IPS DF 19.7 (cell line): ENCODE data around the gene PPP6R2.

Experiments
- DNase-seq: peaks from one replicate; pipeline ENCODE4 v3.0.0-alpha.2; 2013; ENCODE audit warnings: low read depth, low spot score

The PPP6R2 gene

DNA sequence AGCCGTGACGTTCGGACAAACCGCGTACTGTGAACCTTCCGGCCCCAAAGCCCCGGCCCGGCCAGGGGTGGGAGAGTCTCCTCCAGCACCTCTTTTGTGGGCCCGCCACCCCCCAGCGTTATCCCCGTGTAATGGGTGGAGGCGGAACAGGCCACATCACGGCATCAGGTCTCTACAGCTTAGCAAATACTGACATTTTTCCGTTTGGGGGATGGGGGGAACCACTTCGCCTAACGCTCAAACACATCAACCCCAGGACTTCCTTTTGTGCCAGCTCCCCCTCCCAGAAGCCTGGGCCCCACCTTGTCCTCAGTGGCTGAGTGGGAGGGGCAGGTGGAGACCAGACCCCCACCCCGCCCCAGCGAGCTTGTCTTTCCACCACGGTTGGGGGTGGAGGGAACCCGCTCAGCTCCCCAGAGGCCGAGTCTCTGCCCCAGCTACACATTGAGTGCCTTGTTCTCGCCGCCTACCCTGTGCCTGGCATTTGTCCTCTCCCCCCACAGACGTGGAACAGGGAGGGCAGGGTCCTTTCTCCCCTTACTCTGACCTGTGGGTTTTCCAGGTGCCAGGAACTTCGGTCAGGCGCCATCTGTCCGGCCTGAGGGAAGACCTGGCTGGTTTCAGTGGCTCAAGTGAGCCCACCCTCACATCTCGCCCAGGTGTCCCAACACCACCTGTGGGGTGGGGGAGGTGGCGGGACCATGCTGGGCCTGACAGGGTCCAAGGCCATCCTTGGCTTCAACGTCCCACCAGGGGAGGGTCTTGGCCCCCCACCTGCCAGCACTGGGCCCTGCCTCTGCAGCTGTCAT is 102.1 kb downstream of the PPP6R2 start:
- DNase-seq = no peak

DNA sequence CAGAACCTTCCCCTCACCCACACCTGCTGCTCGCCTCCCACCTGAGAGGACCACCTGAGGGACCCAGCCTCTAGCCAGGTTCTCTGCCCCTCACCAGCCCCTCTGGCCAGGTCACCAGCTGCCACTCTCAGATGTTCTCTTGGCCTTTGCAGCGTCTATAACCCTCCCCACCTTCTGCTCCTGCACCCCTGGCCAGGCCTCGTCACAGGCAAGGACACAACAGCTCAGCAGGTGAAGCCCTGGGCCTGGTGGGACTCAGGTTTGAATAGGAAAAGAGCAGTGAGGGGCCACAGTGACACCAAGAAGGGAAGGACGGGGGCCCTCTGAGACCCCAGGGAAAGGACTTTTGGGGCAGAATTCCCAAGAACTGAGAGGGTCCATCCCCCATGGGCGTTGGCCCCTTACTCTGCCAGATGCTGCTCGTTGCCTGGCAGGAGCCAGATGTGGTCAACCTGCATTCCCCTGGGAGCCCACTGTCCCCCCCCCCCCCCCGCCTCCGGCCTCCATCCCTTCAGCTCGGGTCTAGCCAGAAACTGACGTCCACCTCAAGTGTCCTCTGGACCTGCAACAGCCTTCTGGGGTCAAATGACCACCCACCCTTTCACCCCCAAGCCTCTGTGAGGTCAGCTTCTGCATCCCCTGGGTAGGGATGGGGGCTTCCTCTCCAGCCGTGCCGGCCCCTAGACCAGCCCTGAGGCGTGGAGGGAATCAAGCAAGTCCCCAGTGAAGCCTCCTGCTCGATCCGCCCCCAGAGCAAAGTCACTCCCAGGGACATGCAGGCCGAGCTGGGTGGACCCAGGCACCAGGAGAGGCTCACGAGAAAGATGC is 103.0 kb downstream of the PPP6R2 start:
- DNase-seq = no peak

DNA sequence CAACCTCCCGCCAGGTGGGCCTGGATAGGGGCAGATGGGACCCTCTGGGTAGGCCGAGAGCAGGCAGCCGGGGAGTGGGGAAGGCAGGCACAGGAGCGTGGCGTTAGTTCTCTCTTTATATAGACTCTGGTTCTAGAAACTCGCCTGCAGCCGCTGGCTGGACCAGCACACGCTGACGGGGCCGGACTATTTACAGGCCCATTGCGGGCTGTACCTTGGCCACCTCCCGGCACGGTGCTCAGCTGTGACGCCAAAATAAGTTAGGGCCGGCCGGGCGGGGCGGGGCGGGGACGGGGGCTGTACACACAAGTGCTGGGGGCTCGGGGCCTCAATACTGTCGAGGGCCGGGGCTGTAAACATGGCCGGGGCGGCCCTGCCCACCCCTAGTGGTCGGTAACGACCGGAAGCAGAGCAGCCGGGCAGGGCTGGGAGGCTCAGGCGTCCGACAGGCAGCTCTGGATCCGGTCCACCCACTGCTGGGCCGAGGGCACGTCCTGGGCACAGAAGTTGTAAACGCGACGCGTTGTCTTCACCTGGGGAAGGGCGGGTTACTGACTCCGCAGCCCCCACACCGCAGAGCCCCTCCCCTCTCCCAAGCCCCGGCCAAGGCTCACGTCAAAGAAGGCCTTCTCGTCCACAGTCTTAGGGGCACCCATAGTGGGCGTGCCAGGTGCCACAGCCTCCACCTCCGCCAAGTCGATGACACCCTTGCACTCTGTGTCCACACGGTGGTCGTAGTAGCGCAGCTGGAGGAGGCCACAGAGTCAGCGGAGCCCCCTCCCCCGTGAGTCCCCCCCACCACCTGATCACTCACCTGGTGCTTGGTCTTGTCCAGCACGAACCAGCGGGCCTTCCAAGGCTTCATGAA is 103.8 kb downstream of the PPP6R2 start:
- no peak for DNase-seq

DNA sequence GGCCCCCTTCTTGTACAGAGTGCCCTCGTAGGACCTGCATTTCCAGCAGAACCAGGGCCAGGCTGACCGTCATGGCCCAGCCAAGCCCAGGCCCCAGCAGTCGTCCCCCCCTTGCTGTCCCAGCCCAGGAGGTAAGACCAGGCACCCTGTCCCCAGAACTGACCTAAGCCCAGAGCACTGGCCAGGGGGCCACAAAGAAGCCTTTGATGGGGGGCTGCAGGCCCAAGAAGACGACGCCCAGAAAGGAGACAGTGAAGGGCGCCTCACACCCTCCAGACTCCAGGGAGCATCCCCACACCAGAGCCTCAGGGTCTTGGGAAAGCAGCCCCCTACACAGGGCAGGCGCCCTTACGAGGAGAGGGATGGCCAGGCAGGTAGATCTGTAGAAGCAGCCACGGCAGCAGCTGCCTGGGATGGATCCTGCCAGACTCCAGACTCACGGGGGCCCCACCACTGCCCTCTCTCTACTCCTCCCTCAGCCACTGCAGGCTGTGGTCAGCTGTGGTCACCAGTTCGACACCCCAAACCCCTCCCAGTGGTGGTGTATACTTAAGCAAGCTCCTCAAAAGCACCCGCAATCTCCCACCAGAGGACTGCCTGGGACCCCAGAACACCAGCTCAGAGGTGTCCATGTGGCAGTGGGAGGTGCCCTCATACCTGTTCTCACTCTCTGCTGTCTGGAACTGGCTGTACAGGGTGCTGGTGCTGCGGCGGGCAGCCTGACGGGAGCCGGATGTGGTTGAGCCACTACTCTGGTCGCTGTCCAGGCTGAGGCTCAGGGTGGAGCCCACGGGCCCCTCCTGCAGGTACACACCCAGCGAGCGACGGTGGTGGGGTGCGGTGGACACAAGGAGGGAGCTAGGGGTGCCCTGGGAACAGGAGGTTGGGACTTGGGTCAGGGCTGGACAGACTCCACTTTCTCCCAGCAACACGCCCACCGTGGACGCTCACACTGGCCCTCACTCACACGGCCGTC is 104.7 kb downstream of the PPP6R2 start:
- DNase-seq = no peak

DNA sequence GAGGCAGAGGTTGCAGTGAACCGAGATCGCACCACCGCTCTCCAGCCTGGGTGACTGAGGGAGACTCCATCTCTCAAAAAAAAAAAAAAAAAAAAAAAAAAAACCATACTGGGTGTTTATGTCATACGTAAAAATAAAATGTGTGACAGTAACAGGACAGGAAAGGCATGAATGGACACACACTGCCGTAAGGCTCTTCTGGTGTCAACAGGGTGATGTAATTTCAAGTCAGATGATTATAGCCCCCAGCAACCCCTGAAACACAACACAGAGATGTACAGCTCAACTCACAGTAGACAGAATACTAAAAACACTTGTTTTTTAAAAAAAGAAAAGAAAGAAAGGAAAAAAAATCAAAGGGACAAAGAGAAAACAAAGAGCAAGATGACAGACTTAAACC is 109.5 kb downstream of the PPP6R2 start:
- no peak for DNase-seq

DNA sequence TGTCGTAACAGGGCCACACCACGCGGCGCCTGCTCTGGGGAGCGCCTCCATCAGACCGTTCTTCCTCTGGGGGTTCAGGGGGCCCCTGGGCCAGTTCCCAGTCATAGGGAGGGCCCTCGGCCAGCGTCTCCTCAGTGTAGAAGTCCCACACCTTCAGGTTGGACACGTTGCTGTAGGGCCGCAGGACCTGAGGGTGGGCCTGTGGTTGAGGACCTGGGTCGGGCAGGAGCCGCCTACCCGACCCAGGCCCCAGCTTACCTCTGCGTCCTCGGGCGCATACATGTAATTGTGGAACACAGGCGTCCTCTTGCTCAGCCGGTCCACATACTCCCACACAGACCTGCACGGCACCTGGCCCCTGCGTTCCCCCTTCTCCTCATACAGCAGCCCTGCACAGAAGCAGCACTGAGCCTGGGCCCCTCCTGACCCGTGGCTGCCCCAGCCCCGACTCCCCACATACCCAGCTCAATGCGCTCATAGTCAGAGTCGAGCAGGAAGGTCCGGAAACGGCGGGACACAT is 111.5 kb downstream of the PPP6R2 start:
- no peak for DNase-seq

DNA sequence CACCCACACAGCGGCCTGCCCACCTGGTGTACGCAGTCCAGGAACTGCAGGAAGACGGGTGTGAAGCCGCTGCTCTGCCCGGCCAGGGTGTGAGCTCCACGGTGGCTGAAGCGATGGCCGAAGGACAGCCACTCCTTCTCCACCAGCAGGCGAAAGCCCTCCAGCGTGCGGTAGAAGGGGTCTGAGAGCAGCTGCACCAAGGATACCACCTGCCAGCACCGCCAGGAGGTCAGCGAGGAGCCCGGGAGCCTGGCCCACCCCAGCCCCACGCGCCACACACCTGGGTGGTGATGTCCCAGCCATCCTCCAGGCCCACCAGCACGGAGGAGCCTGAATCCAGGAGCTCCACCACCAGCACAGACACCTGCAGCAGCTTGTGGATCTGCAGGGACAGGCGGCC is 112.1 kb downstream of the PPP6R2 start:
- no peak for DNase-seq

DNA sequence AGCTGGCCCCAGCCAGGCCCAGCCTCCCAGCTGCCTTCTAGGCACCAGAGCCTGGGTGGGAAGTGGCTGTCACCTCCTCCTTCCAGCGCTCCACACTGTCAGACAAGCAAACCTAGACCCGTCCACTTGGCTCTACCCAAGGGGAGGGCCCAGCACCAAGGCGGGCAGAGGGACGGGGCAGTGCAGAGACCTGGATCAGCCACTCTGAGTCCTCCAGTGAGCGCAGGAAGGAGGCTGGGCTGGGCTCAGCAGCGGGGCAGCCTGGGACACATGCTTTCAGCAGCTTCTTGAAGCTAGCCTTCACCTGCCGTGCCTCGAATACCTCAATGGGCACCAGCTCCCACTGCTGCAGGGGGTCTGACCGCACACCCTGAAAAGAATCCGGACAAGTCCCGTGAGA is 112.9 kb downstream of the PPP6R2 start:
- DNase-seq = no peak

DNA sequence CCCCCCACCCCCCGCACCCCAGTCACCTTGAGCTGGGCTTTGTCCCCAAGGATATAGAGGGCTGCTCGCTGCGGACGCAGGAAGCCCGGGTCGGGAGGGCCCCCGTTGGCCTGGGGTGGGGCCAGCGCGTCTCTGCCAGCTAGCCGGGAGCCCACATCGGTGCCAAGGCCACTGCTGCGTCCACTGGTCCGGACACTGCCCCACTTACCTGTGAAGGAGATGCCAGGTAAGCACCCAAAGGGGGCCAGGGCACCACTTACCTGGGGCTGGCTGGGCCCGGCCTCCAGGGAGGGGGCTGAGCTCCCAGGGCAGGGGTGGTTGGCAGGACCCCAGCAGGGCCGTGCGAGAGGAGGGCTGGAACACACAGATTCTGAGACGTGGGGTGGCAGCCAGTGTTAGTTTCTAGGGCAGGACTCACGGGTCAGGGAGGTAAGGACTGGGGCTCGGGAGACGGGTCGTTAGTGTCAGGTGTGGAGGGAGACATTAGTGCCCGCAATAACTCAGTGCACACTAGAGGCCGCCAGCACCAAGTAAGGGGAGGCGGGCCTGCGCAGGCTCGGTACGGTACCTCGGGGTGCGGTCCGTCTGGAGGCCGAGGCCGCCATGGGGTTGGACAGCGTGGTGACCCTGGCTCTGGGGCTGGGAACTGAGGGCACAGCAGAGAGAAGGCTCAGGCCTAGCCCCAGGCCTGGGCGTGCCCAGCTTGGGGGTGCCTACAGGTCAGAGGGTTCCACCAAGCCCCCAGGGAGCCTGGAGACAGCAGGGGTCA is 113.5 kb downstream of the PPP6R2 start:
- no peak for DNase-seq

DNA sequence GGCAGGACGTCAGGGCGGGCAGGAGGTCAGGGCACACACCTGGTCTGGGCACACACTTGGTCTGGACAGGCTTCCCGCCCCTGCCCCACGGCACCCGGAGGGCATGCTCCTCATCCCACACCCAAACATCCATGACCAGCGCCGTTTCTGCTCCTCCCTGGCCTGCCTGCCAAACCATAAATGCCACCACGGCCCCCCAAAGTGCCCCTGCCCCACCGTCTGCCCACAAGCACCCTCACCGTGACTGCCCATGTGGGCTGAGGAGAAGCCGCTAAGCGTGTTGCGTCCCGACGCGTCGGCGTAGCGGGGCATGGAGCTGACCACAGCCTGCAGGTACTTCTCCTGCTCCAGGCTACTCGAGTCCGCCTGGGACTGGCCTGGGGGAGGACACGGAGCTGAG is 115.9 kb downstream of the PPP6R2 start:
- DNase-seq = no peak

DNA sequence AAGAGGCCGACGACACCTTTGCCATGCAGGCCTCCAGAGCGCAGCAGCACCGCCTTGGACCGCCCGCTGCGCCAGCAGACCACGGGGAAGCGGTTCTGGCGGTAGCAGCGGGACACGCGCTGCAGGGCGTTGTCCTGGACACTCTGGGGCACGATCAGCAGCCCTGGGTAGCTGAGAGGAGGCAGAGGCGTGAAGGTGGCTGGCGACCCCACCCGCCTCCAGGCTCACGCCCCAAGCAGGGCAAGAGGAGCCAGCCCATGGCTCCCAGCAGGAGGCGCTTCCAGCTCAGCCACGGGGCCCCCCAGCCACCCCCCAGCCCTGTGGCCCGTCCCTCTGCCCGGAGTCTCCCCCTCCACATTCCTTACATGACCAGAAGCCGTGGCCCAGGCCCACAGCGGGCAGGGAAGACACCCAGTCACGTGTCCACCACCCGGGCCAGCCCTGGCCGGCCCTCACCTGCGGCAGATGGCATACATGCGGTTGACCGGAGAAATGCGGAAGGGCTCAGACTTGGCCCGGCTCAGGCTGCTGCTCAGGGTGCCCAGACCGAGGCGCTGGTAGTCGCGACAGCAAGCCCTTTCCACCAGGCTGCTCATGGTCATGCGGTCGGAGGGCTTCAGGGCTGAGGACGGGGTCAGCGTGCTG is 116.5 kb downstream of the PPP6R2 start:
- no peak for DNase-seq

DNA sequence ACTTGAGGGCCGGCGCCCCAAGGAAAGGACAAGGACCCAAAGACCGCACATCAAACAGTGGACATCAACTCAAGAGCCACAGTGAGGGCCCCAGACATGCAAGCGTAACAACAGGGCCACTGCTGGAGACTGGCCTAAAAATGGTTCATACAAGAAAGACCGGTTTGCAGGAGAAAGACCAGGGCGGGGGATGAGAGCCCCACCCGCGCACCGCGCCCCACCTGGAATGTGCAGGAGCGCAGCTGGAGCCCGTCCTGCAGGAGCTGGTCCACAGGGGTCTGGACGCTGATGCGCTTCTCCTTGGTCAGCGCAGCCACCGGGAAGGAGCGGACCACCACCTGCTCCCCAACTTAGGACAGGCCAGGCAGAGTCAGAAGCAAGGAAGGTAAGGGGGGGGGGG is 117.8 kb downstream of the PPP6R2 start:
- DNase-seq = no peak

DNA sequence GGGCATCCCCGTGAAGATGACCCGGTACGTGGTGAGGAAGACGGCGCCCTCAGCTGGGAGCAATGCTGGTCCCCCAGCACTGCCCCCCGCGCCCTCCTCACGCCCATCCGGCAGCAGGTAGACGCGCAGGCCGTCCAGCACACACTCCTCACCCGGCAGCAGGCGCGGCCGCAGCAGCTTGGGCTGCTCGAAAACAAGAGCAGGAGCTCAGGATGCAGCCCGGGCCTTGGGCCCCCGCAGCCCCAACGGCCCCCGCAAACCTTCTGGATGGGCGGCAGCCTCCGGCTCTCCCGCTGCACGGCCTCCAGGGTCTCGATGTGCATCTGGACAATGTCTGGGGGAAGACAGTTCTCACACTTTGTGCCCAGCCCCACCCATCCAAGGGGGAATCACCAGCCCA is 118.4 kb downstream of the PPP6R2 start:
- no peak for DNase-seq

DNA sequence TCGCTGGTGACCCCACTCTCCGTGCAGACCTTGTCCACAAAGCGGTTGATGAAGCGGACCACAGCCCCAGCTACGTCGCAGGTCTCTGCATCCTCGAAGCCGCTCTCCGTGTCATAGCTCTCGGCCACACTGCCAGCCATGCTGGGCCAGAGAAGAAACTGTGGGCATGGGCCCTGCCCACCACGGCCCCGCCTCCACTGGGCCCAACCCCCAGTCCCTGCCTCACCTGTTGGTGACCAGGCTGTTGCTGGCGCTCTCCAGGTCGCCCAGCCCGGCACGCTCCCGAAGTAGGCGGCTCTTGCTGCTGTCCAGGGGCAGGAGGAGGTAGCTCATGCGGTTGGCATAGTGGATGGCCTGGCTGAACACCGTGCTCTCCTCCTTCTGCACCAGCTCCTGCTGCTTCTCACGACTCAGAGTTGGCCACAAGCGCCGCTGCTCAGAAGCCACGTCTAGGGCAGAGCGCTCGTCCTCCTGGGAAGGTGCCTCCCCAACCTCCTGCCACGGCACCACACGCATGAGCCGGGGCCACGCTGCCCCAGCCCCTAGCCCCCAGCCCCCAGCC is 118.9 kb downstream of the PPP6R2 start:
- no peak for DNase-seq

DNA sequence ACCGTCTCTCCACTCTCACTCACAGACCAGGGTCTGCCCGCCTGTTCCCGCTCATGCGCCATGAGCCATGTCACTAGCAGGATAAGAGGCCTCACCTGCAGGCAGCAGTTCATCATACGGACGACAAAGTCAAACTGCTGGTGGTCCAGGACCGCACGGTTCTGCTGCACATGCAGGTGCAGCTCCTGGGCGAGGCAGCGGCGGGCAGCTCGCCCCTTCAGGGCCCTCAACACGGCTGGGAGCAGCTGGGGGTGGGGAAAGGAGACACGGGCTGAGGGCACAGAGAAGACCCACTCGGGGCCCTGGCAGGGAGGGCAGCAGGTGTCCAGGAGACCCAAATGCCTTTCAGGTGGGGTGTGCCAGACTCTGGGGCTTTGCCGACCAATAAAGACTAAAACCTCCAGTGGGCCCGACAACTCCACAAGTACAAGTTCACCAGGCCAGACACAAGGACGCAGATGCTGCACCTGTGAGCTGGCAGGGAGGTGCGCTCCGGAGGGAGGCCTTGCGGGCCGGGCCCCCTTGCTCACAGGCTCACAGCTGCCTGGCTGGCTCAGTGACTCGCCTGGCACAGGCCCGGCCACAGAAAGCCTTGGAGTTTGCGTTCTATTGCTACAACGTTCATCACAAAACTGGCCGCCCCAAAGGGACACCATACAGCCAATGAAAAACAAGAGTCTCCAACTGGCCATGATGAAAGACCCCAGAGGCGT is 120.2 kb downstream of the PPP6R2 start:
- no peak for DNase-seq

DNA sequence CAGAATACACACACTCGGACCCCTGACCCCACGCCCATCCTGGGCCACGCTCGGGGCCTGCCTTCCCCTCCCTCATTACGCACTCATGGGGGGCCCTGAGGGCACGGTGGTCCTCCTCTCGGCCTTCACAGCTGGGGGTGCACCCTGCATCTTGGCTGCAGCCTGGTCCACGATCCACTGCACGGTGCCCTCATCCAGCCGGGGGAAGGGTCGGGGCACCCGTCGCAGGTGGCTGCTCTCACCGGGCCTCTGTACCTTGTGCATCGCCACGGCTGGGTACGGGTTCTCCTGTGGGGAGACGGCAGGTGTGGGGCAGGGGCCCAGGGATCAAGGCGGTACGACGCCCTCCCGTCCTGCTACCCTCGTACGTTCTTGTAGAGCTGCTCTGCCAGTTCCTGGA is 121.3 kb downstream of the PPP6R2 start:
- no peak for DNase-seq

DNA sequence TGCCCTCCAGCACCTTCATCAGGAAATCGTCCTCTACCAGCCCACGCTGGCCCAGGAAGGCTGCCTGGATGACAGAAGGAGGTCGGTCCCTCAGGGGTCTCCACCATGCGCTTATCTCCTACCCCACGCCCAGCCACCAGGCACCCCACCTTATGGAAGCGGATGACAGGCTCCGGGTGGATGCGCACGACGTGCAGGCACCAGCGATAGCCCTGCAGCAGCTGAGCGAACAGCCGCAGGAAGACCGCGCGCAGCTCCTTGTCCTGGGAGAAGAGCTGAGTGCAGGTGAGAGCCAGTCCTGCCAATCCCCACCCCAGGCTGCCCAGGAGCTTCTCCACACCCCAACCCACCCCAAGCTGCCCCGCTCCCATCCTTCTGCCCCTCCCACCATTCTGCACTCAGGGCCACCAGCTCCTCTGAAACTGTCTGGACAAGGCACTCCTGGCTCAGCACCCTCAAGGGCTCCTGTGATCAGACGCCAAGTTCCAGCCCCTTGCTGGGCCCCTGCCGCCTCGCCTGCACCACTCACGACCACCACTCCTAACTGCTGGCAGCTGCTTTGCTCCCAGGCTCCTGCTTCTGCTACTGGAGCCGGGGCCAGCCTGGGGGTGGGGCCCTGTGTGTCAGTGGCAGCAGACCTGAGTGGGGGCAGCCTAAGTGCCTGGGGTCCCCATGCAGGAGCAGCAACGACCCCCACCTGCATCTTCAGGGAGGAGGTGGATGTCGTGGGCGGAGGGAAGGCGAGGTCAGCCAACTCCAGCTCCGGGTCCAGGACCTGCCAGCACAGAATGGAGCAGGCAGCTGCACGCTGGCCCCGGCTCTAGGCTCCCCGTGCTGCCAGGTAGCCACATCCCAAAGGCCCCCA is 122.2 kb downstream of the PPP6R2 start:
- DNase-seq = no peak
